ENCODE measurements around the gene HOXD10. TPM values are rescaled to one million over a fixed set of nuclear protein-coding genes. Genes with fewer than 3 reads are reported as not detected.

HOXD10 gene
- total RNA-seq, 2 donors from 2014 or later: not detected

- Mint-ChIP-seq H3K27me3 (ENCODE audit: low read depth) (peaks cover 89% of the 10 kb centered on the region), H3K4me3 (no peak overlapping the region), H3K27ac (no peak overlapping the region), H3K9me3 (no peaks in the 10 kb centered on the region), H3K4me1 (ENCODE audit: low read depth) (peaks cover 43% of the 10 kb centered on the region), H3K36me3 (ENCODE audit: insufficient read depth in 2 of 2) (peaks cover 0 to 5% of the 10 kb centered on the region in 2 donors)
- ATAC-seq (replicated peaks in 1 of 2) (no peak), DNase-seq (no peak)
Measured at GRCh38 chr2:176101842-176102241, 14.7 kb upstream of the HOXD10 start.

DNA sequence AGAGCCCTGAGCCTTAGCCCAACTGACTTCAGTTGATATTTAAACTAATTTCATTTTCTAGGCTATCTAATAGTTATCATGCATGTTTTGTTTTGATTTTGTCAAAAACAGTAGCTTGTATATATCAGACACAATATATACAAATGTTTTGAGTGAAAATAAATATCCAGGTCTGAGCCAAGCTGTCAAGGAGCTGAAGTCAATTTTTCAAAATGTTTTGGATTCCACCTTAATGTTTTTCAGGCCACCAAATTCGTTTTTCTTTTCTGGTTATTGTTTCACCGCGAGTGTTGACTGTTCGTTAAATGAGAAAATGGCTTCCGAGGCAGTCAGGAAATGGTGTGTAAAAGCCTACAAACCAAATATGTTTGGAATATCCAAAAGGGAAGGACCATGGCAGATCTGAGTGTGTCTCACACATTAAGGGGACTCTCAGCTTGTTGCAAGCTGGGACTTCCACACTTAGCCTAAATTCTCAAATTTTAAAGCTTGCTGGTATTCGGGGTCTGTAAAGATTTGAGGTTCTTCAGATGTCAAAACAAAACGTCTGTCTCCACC is 14.2 kb upstream of the HOXD10 start:
- no peaks in the 10 kb centered on the region for H3K9me3 Mint-ChIP-seq
- no peak overlapping the region for H3K4me3 Mint-ChIP-seq
- peaks cover 83% of the 10 kb centered on the region for H3K27me3 Mint-ChIP-seq (ENCODE audit: low read depth)
- no peak for DNase-seq
- H3K4me1 Mint-ChIP-seq (ENCODE audit: low read depth): peaks cover 37% of the 10 kb centered on the region
- peaks cover 0 to 5% of the 10 kb centered on the region in 2 donors for H3K36me3 Mint-ChIP-seq (ENCODE audit: insufficient read depth in 2 of 2)
- H3K27ac Mint-ChIP-seq: no peak overlapping the region
- ATAC-seq (replicated peaks in 1 of 2): no peak

DNA sequence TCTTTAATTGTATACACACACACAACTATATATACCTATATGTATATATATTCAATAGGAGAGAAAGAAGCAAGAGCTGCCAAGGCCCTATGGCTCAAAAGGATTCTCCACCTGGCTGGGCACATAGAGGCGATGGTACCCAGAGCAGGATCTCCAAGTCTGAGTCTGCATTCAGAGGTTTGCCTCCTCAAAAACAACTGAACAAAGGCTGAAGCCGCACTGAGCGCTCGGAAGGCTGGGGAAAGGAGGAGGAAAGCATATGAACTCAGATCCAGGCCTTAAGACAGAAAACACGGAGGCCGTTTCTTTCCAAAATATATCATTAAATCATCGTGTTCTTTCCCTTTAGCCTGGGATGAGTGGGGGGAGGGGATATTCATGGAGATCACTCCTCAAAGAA is 13.4 kb upstream of the HOXD10 start:
- Mint-ChIP-seq H3K9me3 (no peaks in the 10 kb centered on the region), H3K36me3 (ENCODE audit: insufficient read depth in 2 of 2) (peaks cover 0 to 5% of the 10 kb centered on the region in 2 donors), H3K27me3 (ENCODE audit: low read depth) (peaks cover 75% of the 10 kb centered on the region), H3K4me3 (no peak overlapping the region), H3K27ac (no peak overlapping the region), H3K4me1 (ENCODE audit: low read depth) (peaks cover 30% of the 10 kb centered on the region)
- no peak for DNase-seq
- ATAC-seq (replicated peaks in 1 of 2): no peak

DNA sequence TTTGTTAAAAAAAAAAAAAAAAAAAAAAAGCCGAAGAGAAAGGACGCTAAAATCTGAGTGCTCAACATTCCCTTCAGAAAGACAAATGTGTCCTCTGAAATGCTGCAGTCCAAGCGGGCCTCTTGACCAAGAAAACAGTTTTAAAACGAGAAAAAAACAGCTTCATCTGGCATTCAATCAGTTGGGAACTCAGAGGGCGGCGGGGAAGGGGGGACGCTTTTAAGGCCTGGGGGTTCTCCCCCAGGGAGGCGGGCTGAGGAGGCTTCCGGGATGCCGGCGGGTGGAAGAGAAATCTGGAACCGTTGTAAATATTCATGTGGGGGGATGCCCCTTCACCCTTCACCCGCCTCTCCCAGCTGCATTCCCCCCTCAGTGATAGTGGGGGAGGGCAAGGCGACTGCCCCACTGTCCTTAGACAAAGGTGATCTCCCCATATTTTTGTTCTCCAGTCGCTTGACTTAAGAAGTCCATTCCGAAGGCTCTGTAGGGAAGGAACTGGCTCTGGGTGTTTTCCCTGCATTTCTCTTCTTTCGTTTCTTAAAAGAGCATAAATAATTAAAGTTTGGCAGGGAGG is 12.7 kb upstream of the HOXD10 start:
- Mint-ChIP-seq H3K4me3 (peak overlapping the region in 1 of 2 donors; percentile 54), H3K27me3 (ENCODE audit: low read depth) (peaks cover 76% of the 10 kb centered on the region), H3K4me1 (ENCODE audit: low read depth) (peaks cover 32% of the 10 kb centered on the region), H3K9me3 (no peaks in the 10 kb centered on the region), H3K27ac (no peak overlapping the region), H3K36me3 (ENCODE audit: insufficient read depth in 2 of 2) (peaks cover 0 to 5% of the 10 kb centered on the region in 2 donors)
- ATAC-seq (replicated peaks in 1 of 2): no peak
- DNase-seq: no peak

- no peak for DNase-seq
- H3K4me1 Mint-ChIP-seq (ENCODE audit: low read depth): peaks cover 39% of the 10 kb centered on the region
- peak overlapping the region; percentile 54 to 75 for H3K4me3 Mint-ChIP-seq
- H3K27ac Mint-ChIP-seq: no peak overlapping the region
- peaks cover 2 to 5% of the 10 kb centered on the region in 2 donors for H3K36me3 Mint-ChIP-seq (ENCODE audit: insufficient read depth in 2 of 2)
- no peaks in the 10 kb centered on the region for H3K9me3 Mint-ChIP-seq
- H3K27me3 Mint-ChIP-seq (ENCODE audit: low read depth): peaks cover 76% of the 10 kb centered on the region
- ATAC-seq (replicated peaks in 1 of 2): peak; percentile 35 to 39
Measured at GRCh38 chr2:176104316-176105077, 12.1 kb upstream of the HOXD10 start.

GRCh38 chr2:176105078-176105729 is 11.4 kb upstream of the HOXD10 start:
- Mint-ChIP-seq H3K27me3 (ENCODE audit: low read depth) (peaks cover 81% of the 10 kb centered on the region), H3K36me3 (ENCODE audit: insufficient read depth in 2 of 2) (peaks cover 2 to 5% of the 10 kb centered on the region in 2 donors), H3K27ac (no peak overlapping the region), H3K4me1 (ENCODE audit: low read depth) (peaks cover 43% of the 10 kb centered on the region), H3K9me3 (no peaks in the 10 kb centered on the region), H3K4me3 (peak overlapping the region; percentile 49 to 54)
- ATAC-seq (replicated peaks in 1 of 2): no peak
- DNase-seq: no peak

DNA sequence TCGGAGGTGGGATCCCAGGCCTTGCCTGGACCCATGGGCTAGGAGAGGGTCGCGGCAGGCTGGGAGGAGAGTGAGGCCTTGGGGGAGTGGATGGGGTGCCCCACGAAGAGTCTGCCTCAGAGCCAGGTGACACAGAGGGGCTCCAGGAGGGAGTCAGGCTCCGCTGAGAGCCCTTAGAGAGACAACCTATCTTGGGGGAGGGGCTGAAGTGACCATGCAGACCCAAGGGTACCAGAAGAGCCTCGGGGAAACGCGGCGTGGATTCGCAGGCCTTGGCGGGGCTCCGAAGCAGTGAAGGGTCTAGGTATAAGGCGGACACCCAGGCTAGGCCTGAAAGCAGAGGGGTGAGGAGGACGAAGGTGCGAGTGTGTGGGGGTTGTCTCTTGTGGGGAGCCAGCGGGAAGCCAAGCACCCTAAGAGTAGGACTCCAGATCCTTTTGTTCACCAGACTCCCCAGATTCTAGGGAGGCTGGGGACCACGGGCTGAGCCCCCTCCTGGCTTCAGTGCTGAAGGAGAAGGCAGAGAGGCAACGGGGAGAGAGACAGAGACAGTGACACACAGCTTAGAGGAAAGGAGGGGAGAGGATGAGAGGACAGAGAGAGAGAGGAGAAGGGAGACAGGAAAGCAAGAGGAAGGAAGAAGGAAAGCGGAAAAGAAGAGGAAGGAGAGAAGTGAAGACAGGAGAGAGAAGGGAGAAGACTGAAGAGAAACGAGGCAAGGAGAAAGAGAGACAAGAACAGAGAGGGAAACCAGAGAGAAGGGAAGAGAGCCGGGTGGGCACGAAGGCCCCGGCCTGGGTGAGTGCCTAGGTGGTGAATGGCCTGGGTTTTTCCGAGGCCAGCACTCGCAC is 10.6 kb upstream of the HOXD10 start:
- peaks cover 43% of the 10 kb centered on the region for H3K4me1 Mint-ChIP-seq (ENCODE audit: low read depth)
- DNase-seq (no peak), ATAC-seq (replicated peaks in 1 of 2) (peak in 1 of 2 donors; percentile 21)
- H3K27ac Mint-ChIP-seq: peak overlapping the region; percentile 12
- H3K9me3 Mint-ChIP-seq: no peaks in the 10 kb centered on the region
- H3K36me3 Mint-ChIP-seq (ENCODE audit: insufficient read depth in 2 of 2): peaks cover 2 to 5% of the 10 kb centered on the region in 2 donors
- H3K27me3 Mint-ChIP-seq (ENCODE audit: low read depth): peaks cover 80% of the 10 kb centered on the region
- H3K4me3 Mint-ChIP-seq: peak overlapping the region; percentile 53 to 73

GRCh38 chr2:176106581-176107539 is 9.7 kb upstream of the HOXD10 start, which contains the start of gene HOXD11:
TSS of gene HOXD11 (plus strand) at chr2:176107280. CDS start at chr2:176107356, 76 bp downstream.
- ATAC-seq (replicated peaks in 1 of 2): peak; percentile 24 to 28

DNA sequence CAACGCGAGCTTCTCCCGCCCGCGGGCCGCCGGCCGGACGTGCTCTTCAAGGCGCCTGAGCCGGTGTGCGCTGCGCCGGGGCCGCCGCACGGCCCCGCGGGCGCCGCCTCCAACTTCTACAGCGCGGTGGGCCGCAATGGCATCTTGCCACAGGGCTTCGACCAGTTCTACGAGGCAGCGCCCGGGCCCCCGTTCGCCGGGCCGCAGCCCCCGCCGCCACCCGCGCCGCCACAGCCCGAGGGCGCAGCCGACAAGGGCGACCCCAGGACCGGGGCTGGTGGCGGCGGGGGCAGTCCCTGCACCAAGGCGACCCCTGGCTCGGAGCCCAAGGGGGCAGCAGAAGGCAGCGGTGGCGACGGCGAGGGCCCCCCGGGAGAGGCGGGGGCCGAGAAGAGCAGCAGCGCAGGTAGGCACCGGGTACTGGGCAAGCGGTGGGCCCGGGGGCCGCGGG is 8.8 kb upstream of the HOXD10 start:
- DNase-seq: no peak
- Mint-ChIP-seq H3K4me3 (no peak overlapping the region), H3K4me1 (ENCODE audit: low read depth) (peaks cover 47% of the 10 kb centered on the region), H3K27me3 (ENCODE audit: low read depth) (peaks cover 78% of the 10 kb centered on the region), H3K9me3 (no peaks in the 10 kb centered on the region), H3K36me3 (ENCODE audit: insufficient read depth in 2 of 2) (peaks cover 2 to 3% of the 10 kb centered on the region in 2 donors), H3K27ac (no peak overlapping the region)
- ATAC-seq (replicated peaks in 1 of 2): no peak

More at GRCh38 chr2:176106581-176107539, 9.7 kb upstream of the HOXD10 start, which contains the start of gene HOXD11:
- Mint-ChIP-seq H3K9me3 (no peaks in the 10 kb centered on the region), H3K4me3 (peak within 1 kb of the TSS; percentile 67 to 73), H3K36me3 (ENCODE audit: insufficient read depth in 2 of 2) (peaks cover 2 to 5% of the 10 kb centered on the region in 2 donors), H3K4me1 (ENCODE audit: low read depth) (peaks cover 47% of the 10 kb centered on the region), H3K27me3 (ENCODE audit: low read depth) (peaks cover 78% of the 10 kb centered on the region), H3K27ac (peak within 1 kb of the TSS; percentile 12)
- DNase-seq: no peak

GRCh38 chr2:176109192-176109901 is 7.2 kb upstream of the HOXD10 start:
- Mint-ChIP-seq H3K4me3 (peak overlapping the region; percentile 54 to 58), H3K36me3 (ENCODE audit: insufficient read depth in 2 of 2) (peaks cover 2 to 3% of the 10 kb centered on the region in 2 donors), H3K9me3 (no peaks in the 10 kb centered on the region), H3K27me3 (ENCODE audit: low read depth) (peaks cover 78% of the 10 kb centered on the region), H3K27ac (peak overlapping the region; percentile 68), H3K4me1 (ENCODE audit: low read depth) (peaks cover 39% of the 10 kb centered on the region)
- DNase-seq: no peak
- no peak for ATAC-seq (replicated peaks in 1 of 2)

GRCh38 chr2:176109946-176110345 is 6.6 kb upstream of the HOXD10 start:
- peaks cover 78% of the 10 kb centered on the region for H3K27me3 Mint-ChIP-seq (ENCODE audit: low read depth)
- ATAC-seq (replicated peaks in 1 of 2) (no peak), DNase-seq (no peak)
- no peak overlapping the region for H3K4me3 Mint-ChIP-seq
- no peaks in the 10 kb centered on the region for H3K9me3 Mint-ChIP-seq
- H3K27ac Mint-ChIP-seq: peak overlapping the region; percentile 67
- peaks cover 2 to 3% of the 10 kb centered on the region in 2 donors for H3K36me3 Mint-ChIP-seq (ENCODE audit: insufficient read depth in 2 of 2)
- peaks cover 33% of the 10 kb centered on the region for H3K4me1 Mint-ChIP-seq (ENCODE audit: low read depth)

All from activated T-cell treated with anti-CD3 and anti-CD28 coated beads, Interleukin-2, amount 50 U/mL, for 72 hours (primary cell).